Kidney (tissue), 14 donors: ENCODE results near the gene ASB6. TPM values are rescaled to one million over a fixed set of nuclear protein-coding genes. Genes with fewer than 3 reads are reported as not detected.

Source experiments
- DNase-seq, 5 donors: peaks; one replicate each; pipeline ENCODE4 v3.0.0-alpha.2; 2013 to 2020
- FAIRE-seq: peaks from 2 replicates; lab custom pipeline; 2012; peaks lifted over from hg19 to GRCh38; lab: Jason Lieb, UNC
- H3K27ac ChIP-seq, 2 donors: one replicate each; pipeline ENCODE4 v1.7.0; 2013; ENCODE audit warnings: low read depth in 2 of 2, low read length in 2 of 2, inconsistent platforms in 1 of 2
- H3K27me3 ChIP-seq: one replicate; pipeline ENCODE4 v1.7.1; 2013; ENCODE audit warnings: low read length, inconsistent platforms; ENCODE audit not compliant: control insufficient read depth, insufficient read depth
- H3K36me3 ChIP-seq, 3 donors: one replicate each; pipeline versions ENCODE4 v1.7.0 to v1.7.1; 2013; ENCODE audit warnings: low read length in 3 of 3, control low read depth in 1 of 3, inconsistent platforms in 1 of 3; ENCODE audit not compliant: insufficient read depth in 3 of 3, control insufficient read depth in 2 of 3
- H3K4me1 ChIP-seq, 3 donors: one replicate each; pipeline versions ENCODE4 v1.7.0 to v1.7.1; 2013; ENCODE audit warnings: low read length in 3 of 3, inconsistent platforms in 1 of 3, low read depth in 1 of 3; ENCODE audit not compliant: control insufficient read depth in 2 of 3, insufficient read depth in 2 of 3
- H3K4me3 ChIP-seq, 3 donors: one replicate each; pipeline versions ENCODE4 v1.7.0 to v1.8.1; 2013; ENCODE audit warnings: low read length in 3 of 3, control low read depth in 1 of 3, inconsistent platforms in 1 of 3
- H3K9ac ChIP-seq, 3 donors: one replicate each; pipeline versions ENCODE4 v1.7.0 to v1.7.1; 2013; ENCODE audit warnings: low read length in 3 of 3, control low read depth in 1 of 3, inconsistent platforms in 1 of 3
- H3K9me3 ChIP-seq, 3 donors: one replicate each; pipeline versions ENCODE4 v1.7.0 to v1.7.1; 2013; ENCODE audit warnings: low read length in 3 of 3, control low read depth in 1 of 3, inconsistent platforms in 1 of 3; ENCODE audit not compliant: control insufficient read depth in 2 of 3, insufficient read depth in 1 of 3
- intact Hi-C: fragments of 100-400 bp; cut with DNase I; formaldehyde crosslinking; loops from one replicate; pipeline ENCODE4 v1.11.1; 2022
- polyA plus RNA-seq: library from polyadenylated mRNA; stranded (reverse); fragments of 350-450 nt; fragmentation: Illumina TruSeq; extraction: RNeasy Lipid Tissue Mini Kit (QIAGEN cat#74804); gene quantifications from one replicate; pipeline ENCODE4 v1.2.3, GENCODE V29; 2014; ENCODE audit warnings: low read depth, low replicate concordance; ENCODE audit not compliant: insufficient read depth
- total RNA-seq: library from RNA; stranded (reverse); fragmentation: NEBNext Ultra II Directional; extraction: Animal tissue kit (Norgen Biotek cat#: 25700); gene quantifications from one replicate; pipeline ENCODE4 v1.2.1, GENCODE V29; 2021
- TF ChIP-seq, protein P1 (sequence below): IDR thresholded peaks from 3 replicates; pipeline ENCODE4 v1.5.1; 2012; ENCODE audit warnings: mild to moderate bottlenecking, moderate library complexity, borderline replicate concordance; ENCODE audit not compliant: insufficient read depth; ENCODE audit errors: extremely low read depth
- donor health status: control.
- donor health status: control.
- donor health status: control.
- donor health status: control.
- donor health status: control.
- donor health status: DM: yes; HTN: yes; CAD: no.
- donor health status: Normal renal cell carcinoma (clear cell type).

ASB6 gene
- total and polyA plus RNA-seq, 2 donors from 2014 or later = 18.1 to 22.5 TPM

DNA sequence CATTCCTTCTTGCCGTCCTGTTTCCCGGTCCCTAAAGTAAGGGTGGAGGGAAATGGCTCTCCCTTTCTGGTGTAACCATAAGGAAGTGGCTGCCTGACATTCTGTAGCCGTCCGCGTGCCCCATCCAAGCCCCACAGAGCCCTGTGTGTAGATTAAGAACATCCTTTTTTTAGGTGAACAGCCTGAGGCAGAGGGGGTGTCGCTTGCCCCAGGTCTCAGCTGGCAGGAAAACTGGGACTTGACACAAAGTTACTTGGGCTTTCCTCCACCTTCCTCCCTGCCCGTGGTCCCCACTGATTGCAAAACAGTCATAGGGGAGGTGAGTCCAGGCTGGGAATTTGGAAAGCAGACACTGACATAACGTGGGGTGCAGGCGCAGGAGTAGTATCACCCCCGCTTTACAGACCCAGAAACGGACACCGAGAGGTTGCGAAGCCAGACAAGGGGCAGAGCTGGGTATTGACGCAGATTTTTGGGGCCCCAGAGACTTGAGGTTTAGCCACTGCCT lies 43.8 kb downstream of the ASB6 start:
- Histone ChIP-seq H3K36me3 (no peaks in the 10 kb centered on the region), H3K9me3 (no peaks in the 10 kb centered on the region), H3K4me1 (peaks cover 0 to 12% (median 4%) of the 10 kb centered on the region in 3 donors), H3K27me3 (no peaks in the 10 kb centered on the region), H3K4me3 (peak overlapping the region in 1 of 3 donors; percentile 35), H3K27ac (peak overlapping the region; percentile 16 to 67), H3K9ac (peak overlapping the region in 1 of 3 donors; percentile 40)
- intact Hi-C loops = no loop called here
- TF ChIP-seq, protein P1, sequence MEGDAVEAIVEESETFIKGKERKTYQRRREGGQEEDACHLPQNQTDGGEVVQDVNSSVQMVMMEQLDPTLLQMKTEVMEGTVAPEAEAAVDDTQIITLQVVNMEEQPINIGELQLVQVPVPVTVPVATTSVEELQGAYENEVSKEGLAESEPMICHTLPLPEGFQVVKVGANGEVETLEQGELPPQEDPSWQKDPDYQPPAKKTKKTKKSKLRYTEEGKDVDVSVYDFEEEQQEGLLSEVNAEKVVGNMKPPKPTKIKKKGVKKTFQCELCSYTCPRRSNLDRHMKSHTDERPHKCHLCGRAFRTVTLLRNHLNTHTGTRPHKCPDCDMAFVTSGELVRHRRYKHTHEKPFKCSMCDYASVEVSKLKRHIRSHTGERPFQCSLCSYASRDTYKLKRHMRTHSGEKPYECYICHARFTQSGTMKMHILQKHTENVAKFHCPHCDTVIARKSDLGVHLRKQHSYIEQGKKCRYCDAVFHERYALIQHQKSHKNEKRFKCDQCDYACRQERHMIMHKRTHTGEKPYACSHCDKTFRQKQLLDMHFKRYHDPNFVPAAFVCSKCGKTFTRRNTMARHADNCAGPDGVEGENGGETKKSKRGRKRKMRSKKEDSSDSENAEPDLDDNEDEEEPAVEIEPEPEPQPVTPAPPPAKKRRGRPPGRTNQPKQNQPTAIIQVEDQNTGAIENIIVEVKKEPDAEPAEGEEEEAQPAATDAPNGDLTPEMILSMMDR = no peak
- FAIRE-seq (no peak), DNase-seq (peak in 1 of 5 donors; percentile 45)

DNA sequence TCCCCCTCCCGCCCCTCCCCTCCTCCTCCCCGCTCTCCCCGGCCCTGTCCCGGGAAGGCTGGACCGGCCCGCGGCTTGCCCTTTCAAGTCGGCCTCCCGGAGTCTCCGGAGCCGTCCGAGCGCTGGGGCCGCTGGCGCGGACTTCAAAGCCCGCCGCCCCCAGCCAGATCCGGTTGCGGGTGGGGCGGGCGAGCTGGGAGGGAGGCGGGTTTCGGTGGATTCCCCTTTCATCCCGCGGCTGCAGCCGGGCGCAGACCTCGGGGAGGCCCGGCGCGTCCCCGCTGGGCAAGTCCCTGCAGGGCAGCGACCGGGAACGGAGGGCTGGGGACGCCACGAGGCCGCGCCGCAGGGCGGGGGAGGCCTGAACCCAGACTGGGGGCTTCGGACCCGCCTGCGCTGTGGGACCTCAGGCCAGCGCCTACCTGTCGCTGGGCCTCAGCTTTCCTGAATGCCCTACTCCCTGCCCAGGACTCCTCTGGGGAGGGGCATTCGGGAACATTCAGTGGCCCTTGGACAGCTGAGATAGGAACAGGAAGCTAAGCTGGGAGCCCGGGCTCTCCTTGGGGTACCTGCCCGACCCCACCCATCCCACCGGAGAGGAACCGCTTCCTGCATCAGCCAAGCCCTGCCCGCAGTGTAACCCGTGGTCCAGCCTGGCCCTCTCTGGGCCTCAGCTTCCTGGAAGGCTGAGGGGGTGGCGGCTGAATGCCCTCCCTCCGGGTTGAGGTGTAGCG lies 44.4 kb downstream of the ASB6 start:
- H3K9ac ChIP-seq = peak overlapping the region in 2 of 3 donors; percentile 26 to 51
- TF ChIP-seq, protein P1 = no peak
- no peaks in the 10 kb centered on the region for H3K36me3 ChIP-seq
- H3K4me3 ChIP-seq = peak overlapping the region in 2 of 3 donors; percentile 10 to 35
- no peaks in the 10 kb centered on the region for H3K9me3 ChIP-seq
- H3K27ac ChIP-seq = peak overlapping the region; percentile 16 to 74
- intact Hi-C loops = no loop called here
- FAIRE-seq (no peak), DNase-seq (peak; percentile 86 to 95 (median 91))
- no peaks in the 10 kb centered on the region for H3K27me3 ChIP-seq
- H3K4me1 ChIP-seq = peaks cover 0 to 8% (median 0%) of the 10 kb centered on the region in 3 donors

DNA sequence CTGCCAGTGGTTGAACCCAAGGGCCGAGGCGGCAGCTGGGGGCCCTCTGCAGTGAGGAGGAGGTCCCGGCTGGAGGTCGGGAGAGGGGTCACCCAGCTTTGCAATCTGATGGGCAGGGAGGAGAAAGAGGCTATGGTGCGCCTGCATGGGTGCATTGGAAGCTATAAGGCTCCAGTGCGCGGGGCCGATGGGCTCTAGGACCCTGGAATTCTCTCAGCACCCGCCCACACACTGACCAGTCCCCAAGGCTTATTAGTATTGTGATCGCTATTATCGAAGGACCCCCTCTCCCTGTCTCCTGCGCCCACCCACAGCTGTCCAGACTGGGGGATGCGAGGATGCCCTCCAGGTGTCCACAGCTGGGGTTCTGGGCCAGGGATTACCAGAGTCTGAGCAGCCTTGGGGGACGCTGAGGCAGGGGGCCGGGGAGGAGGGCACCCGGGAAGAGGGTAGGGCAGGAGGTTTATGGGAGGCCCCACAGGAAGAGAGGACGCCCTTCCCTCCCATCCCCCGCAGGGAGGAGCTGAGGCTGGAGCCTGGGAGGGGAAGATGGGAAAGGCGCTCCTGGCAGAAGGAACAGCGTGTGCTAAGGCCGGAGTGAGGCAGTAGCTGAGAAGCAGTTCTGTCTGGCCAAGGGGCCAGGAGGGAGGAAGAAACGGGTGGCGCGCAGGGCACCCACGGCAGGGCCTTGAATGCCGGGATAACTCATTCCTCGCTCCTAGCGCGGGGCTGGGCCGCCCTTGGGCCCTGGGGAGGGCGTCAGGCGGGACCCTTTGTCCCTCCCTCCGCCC lies 45.2 kb downstream of the ASB6 start:
- H3K4me3 ChIP-seq = peak overlapping the region in 2 of 3 donors; percentile 41 to 48
- intact Hi-C loops = no loop called here
- DNase-seq (peak; percentile 89 to 96 (median 94)), FAIRE-seq (no peak)
- TF ChIP-seq, protein P1 = no peak
- peak overlapping the region; percentile 16 to 74 for H3K27ac ChIP-seq
- no peaks in the 10 kb centered on the region for H3K36me3 ChIP-seq
- H3K9me3 ChIP-seq = no peaks in the 10 kb centered on the region
- H3K27me3 ChIP-seq = no peaks in the 10 kb centered on the region
- peak overlapping the region; percentile 8 to 51 (median 48) for H3K9ac ChIP-seq
- peaks cover 0 to 8% (median 0%) of the 10 kb centered on the region in 3 donors for H3K4me1 ChIP-seq
